Epithelial cell of proximal tubule (primary cell): ENCODE data around the gene PLAC1. TPM values are rescaled to one million over a fixed set of nuclear protein-coding genes. Genes with fewer than 3 reads are reported as not detected.

Experiments
- DNase-seq: peaks from one replicate; pipeline ENCODE4 v3.0.0-alpha.2; 2011; ENCODE audit warnings: low read depth
- H3K4me3 ChIP-seq: 2 replicates; pipeline ENCODE4 v1.5.1; 2011; ENCODE audit warnings: low read depth, mild to moderate bottlenecking, low read length
- CTCF ChIP-seq: conservative IDR thresholded peaks from 2 replicates; pipeline ENCODE4 v1.5.1; 2012; ENCODE audit warnings: low read depth, mild to moderate bottlenecking, low read length
- total RNA-seq: library from RNA; depleted of rRNA; stranded (reverse); fragments of >200 nt; gene quantifications from 2 replicates; pipeline ENCODE4 v1.2.3, GENCODE V29; 2015

PLAC1 gene
- total RNA-seq, 1 donor from 2014 or later, result not detected

- no peak for TF ChIP-seq CTCF
- DNase-seq, result no peak
- no peak overlapping the region for H3K4me3 ChIP-seq
Observed at GRCh38 chrX:134660627-134661026, 2.4 kb upstream of the PLAC1 start.

GRCh38 chrX:134659761-134660160, 1.5 kb upstream of the PLAC1 start:
- H3K4me3 ChIP-seq, result no peak overlapping the region
- TF ChIP-seq CTCF, result no peak
- no peak for DNase-seq

GRCh38 chrX:134658760-134659023, 421 bp upstream of the PLAC1 start:
- no peak for DNase-seq
- H3K4me3 ChIP-seq, result no peak overlapping the region
- TF ChIP-seq CTCF, result no peak

GRCh38 chrX:134654398-134655012, 3.8 kb downstream of the PLAC1 start:
- no peak for TF ChIP-seq CTCF
- H3K4me3 ChIP-seq, result no peak overlapping the region
- no peak for DNase-seq

GRCh38 chrX:134653835-134654234, 4.4 kb downstream of the PLAC1 start:
- no peak for TF ChIP-seq CTCF
- no peak overlapping the region for H3K4me3 ChIP-seq
- no peak for DNase-seq

GRCh38 chrX:134650701-134651100, 7.6 kb downstream of the PLAC1 start:
- no peak for DNase-seq
- H3K4me3 ChIP-seq, result no peak overlapping the region
- TF ChIP-seq CTCF, result no peak

- H3K4me3 ChIP-seq, result no peak overlapping the region
- no peak for TF ChIP-seq CTCF
- DNase-seq, result no peak
Observed at GRCh38 chrX:134649770-134650169, 8.5 kb downstream of the PLAC1 start.
